ENCODE results near the gene CHST4. TPM values are rescaled to one million over a fixed set of nuclear protein-coding genes. Genes with fewer than 3 reads are reported as not detected.

Gene CHST4
- total RNA-seq: not detected in 2 replicates

DNA sequence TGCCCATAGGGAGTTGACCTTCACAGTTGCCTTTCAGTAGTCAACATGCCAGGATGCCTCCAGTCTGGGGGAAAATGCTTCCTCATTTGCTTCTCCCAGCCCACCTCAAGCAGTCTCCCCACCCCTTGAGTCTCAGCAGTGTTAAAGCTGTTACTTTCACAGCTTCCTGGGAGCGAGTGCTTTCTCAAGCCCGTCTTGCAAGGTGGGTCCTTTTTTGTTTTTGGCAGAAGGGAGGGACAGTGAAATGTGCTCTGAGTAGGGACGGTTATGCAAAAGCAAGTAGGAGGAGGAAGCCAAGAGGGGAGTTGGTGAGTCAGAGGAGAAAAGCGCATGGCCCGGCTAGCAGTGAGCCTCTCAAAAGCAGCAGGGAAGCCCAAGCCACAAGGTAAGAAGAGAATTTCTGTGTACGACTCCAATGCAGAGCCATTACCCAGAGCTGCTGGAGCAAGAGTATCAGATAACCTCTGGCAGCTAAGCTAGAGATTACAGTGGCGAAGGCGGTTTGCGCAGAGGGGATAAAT, at the start of gene CHST4:
Gene CHST4, plus strand, starts transcription at position 316 of the 521 bp plus-strand sequence. CDS start 10,252 bp downstream, outside the sequence.

DNA sequence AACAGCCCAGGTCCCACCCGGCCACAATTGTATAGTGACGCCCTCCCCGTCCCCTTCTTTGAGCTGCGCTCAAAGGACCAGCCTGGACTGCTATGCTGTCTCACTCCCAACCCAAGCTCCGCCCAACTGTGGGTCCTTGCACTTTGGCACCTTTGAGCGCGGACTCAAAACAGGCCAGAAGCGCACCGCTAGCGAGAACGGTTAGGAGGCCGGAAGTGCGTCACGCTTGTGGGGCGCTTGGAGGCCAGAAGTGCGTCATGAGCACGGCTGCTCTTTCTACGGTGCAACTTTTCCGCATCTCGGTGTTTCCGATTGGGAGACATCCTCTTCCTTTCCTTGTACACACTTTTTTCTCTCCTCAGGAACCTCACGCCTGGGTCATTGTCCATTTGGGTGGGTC, 37.1 kb upstream of the CHST4 start, which contains the start of gene ZNF19:
Gene ZNF19, minus strand, starts transcription at position 203 of the 400 bp plus-strand sequence. CDS start 7,210 bp downstream, outside the sequence.

DNA sequence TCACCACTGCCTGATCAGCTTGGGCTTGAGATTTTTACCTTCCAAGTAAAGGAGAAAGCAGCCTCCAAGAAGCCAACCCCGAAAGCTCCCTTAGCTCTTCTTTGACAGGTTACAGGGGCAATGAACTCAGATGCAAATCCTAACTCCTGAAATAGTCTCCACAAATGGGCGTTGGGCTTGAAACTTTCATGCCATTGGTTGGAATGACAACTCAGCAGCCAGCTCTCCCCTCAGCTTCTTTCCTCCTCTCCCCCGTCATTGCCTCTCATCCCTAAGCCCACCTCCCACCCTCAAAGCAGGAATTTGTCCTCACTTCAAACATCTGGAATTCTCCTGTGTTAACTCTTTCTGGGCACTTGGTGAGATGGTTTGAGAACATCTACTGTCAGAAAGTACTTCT, 50.7 kb downstream of the CHST4 start, which contains the start of gene TAT:
Gene TAT, minus strand, starts transcription at position 122 of the 400 bp plus-strand sequence. CDS start 677 bp downstream, outside the sequence.

Other genes starting within 250 kb of the CHST4 start
- 20.7 and 21.5 TPM in 2 replicates for gene CMTR2, start 237.0 kb upstream of the CHST4 start, total RNA-seq
- gene CALB2, start 167.7 kb upstream of the CHST4 start, total RNA-seq: not detected in 2 replicates
- not detected in 2 replicates for gene TLE7, start 84.4 kb upstream of the CHST4 start, total RNA-seq
- gene ZNF23, start 64.2 kb upstream of the CHST4 start, total RNA-seq: 8.2 and 8.9 TPM in 2 replicates
- gene ZNF19, start 37.1 kb upstream of the CHST4 start, total RNA-seq: 2.6 TPM in 2 replicates
- gene TAT, start 50.7 kb downstream of the CHST4 start, total RNA-seq: not detected in 2 replicates
- gene MARVELD3, start 99.8 kb downstream of the CHST4 start, total RNA-seq: not detected in 2 replicates
- gene PHLPP2, start 198.3 kb downstream of the CHST4 start, total RNA-seq: 5.5 and 6.7 TPM in 2 replicates